ENCODE data around the gene ZNRF3.

The ZNRF3 gene

DNA sequence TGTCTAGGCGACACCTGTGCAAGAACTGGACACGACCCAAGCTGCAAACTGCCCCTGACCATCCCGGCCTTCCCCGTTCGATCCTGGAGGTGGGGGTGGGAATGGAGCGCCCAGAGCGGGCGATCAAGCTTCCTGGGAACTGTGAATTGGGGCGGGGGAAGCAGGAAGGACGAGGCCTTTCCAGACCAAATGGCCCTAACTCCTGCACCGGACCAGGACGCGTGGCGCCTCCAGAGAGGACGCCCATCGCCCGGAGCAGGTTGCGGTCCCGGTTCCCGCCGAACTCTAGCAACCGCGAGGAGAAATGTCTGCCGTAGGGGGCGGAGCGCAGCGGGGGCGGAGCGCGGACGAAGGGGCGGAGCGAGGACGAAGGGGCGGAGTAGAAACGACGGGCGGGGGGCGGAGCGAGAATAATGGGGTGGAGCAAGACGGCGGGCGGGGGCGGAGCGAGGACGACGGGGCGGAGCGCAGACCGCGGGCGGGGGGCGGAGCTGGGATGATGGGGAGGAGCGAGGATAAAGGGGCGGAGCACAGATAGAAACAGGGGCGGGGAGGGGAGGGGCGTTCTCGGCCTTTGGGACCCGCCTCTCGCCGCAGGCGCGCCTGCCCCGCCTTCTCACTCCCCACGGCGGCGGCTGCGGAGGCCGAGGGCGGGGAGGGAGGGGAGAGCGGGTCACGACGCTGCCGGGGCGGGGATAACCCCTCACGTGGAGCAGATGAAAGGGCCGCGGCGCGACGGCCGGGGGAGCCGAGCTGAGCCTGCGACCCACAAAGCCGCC is at the start of gene ZNRF3 (continued):
- peak; percentile 61 for TF ChIP-seq ZBTB26 (tag by site-specific recombination; optimal IDR thresholded peaks at IDR 0.05)
- peak; percentile 68 for TF ChIP-seq EGR2 (tag by site-specific recombination; IDR thresholded peaks at IDR 0.05; ENCODE audit: low read depth)
- peak; percentile 26; the same call in 1 of the 2 replicates for TF ChIP-seq GLIS1 (tag by site-specific recombination; IDR thresholded peaks at IDR 0.05)
- TF ChIP-seq ZNF335 (tag by site-specific recombination; conservative IDR thresholded peaks at IDR 0.05) = no peak; the same call in 1 of the 2 replicates
- no peak for TF ChIP-seq ZNF302 (tag by site-specific recombination; IDR thresholded peaks at IDR 0.05; ENCODE audit: low read depth)
- peak; percentile 51; the same call in 1 of the 2 replicates for TF ChIP-seq ZNF561 (tag by site-specific recombination; IDR thresholded peaks at IDR 0.05; ENCODE audit: borderline replicate concordance)
- TF ChIP-seq, protein P1, sequence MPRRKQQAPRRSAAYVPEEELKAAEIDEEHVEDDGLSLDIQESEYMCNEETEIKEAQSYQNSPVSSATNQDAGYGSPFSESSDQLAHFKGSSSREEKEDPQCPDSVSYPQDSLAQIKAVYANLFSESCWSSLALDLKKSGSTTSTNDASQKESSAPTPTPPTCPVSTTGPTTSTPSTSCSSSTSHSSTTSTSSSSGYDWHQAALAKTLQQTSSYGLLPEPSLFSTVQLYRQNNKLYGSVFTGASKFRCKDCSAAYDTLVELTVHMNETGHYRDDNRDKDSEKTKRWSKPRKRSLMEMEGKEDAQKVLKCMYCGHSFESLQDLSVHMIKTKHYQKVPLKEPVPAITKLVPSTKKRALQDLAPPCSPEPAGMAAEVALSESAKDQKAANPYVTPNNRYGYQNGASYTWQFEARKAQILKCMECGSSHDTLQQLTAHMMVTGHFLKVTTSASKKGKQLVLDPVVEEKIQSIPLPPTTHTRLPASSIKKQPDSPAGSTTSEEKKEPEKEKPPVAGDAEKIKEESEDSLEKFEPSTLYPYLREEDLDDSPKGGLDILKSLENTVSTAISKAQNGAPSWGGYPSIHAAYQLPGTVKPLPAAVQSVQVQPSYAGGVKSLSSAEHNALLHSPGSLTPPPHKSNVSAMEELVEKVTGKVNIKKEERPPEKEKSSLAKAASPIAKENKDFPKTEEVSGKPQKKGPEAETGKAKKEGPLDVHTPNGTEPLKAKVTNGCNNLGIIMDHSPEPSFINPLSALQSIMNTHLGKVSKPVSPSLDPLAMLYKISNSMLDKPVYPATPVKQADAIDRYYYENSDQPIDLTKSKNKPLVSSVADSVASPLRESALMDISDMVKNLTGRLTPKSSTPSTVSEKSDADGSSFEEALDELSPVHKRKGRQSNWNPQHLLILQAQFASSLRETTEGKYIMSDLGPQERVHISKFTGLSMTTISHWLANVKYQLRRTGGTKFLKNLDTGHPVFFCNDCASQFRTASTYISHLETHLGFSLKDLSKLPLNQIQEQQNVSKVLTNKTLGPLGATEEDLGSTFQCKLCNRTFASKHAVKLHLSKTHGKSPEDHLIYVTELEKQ (tag by site-specific recombination; IDR thresholded peaks at IDR 0.05; ENCODE audit: borderline replicate concordance) = no peak
- no peak for TF ChIP-seq ZNF239 (tag by site-specific recombination; IDR thresholded peaks at IDR 0.05)
- peak; percentile 64; the same call in 1 of the 2 replicates for TF ChIP-seq ZBTB20 (tag by site-specific recombination; IDR thresholded peaks at IDR 0.05)
- TF ChIP-seq, protein P2, sequence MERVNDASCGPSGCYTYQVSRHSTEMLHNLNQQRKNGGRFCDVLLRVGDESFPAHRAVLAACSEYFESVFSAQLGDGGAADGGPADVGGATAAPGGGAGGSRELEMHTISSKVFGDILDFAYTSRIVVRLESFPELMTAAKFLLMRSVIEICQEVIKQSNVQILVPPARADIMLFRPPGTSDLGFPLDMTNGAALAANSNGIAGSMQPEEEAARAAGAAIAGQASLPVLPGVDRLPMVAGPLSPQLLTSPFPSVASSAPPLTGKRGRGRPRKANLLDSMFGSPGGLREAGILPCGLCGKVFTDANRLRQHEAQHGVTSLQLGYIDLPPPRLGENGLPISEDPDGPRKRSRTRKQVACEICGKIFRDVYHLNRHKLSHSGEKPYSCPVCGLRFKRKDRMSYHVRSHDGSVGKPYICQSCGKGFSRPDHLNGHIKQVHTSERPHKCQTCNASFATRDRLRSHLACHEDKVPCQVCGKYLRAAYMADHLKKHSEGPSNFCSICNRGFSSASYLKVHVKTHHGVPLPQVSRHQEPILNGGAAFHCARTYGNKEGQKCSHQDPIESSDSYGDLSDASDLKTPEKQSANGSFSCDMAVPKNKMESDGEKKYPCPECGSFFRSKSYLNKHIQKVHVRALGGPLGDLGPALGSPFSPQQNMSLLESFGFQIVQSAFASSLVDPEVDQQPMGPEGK (tag by site-specific recombination; IDR thresholded peaks at IDR 0.05) = 0 out of 2 replicates have a peak, but pooled peaks have one; percentile 78
- no peak for TF ChIP-seq ZNF341 (tag by site-specific recombination; IDR thresholded peaks at IDR 0.05; ENCODE audit: low read depth)
- TF ChIP-seq REST (tag by site-specific recombination; IDR thresholded peaks at IDR 0.05) = no peak
- TF ChIP-seq ZBTB10 (tag by site-specific recombination; IDR thresholded peaks at IDR 0.05) = no peak
- TF ChIP-seq BCL11B (tag by site-specific recombination; IDR thresholded peaks at IDR 0.05; ENCODE audit: low read depth) = no peak
- TF ChIP-seq, protein P3, sequence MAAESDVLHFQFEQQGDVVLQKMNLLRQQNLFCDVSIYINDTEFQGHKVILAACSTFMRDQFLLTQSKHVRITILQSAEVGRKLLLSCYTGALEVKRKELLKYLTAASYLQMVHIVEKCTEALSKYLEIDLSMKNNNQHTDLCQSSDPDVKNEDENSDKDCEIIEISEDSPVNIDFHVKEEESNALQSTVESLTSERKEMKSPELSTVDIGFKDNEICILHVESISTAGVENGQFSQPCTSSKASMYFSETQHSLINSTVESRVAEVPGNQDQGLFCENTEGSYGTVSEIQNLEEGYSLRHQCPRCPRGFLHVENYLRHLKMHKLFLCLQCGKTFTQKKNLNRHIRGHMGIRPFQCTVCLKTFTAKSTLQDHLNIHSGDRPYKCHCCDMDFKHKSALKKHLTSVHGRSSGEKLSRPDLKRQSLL (tag by site-specific recombination; IDR thresholded peaks at IDR 0.05) = no peak
- TF ChIP-seq ZNF10 (tag by site-specific recombination; IDR thresholded peaks at IDR 0.05) = no peak
- no peak for TF ChIP-seq ZNF677 (tag by site-specific recombination; IDR thresholded peaks at IDR 0.05)
- peak; percentile 42; the same call in 1 of the 2 replicates for TF ChIP-seq SP7 (tag by site-specific recombination; IDR thresholded peaks at IDR 0.05)
- TF ChIP-seq ZNF571 (tag by site-specific recombination; IDR thresholded peaks at IDR 0.05) = no peak
- TF ChIP-seq ZSCAN16 (tag by site-specific recombination; IDR thresholded peaks at IDR 0.05) = no peak
- no peak for TF ChIP-seq ZNF146 (tag by site-specific recombination; IDR thresholded peaks at IDR 0.05)
- TF ChIP-seq, protein P4, sequence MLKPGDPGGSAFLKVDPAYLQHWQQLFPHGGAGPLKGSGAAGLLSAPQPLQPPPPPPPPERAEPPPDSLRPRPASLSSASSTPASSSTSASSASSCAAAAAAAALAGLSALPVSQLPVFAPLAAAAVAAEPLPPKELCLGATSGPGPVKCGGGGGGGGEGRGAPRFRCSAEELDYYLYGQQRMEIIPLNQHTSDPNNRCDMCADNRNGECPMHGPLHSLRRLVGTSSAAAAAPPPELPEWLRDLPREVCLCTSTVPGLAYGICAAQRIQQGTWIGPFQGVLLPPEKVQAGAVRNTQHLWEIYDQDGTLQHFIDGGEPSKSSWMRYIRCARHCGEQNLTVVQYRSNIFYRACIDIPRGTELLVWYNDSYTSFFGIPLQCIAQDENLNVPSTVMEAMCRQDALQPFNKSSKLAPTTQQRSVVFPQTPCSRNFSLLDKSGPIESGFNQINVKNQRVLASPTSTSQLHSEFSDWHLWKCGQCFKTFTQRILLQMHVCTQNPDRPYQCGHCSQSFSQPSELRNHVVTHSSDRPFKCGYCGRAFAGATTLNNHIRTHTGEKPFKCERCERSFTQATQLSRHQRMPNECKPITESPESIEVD (tag by site-specific recombination; IDR thresholded peaks at IDR 0.05) = no peak
